T47D (cell line): ENCODE data around the gene HIF3A.

Experiments
- DNase-seq, 2 experiments: peaks; one replicate each; pipeline versions ENCODE4 v3.0.0 to v3.0.0-alpha.2; 2011 to 2012; ENCODE audit warnings: low read depth in 1 of 2, low spot score in 1 of 2
- JUND ChIP-seq: IDR thresholded peaks from 2 replicates; pipeline ENCODE4 v1.6.1; 2012; ENCODE audit warnings: low read depth
- in situ Hi-C: cut with HindIII; loops from 2 replicates; pipeline ENCODE4 v1.10.0; 2016; ENCODE audit warnings: low sequenced_read_pairs, low pct_unique_long_range_greater_than_20kb

HIF3A gene

DNA sequence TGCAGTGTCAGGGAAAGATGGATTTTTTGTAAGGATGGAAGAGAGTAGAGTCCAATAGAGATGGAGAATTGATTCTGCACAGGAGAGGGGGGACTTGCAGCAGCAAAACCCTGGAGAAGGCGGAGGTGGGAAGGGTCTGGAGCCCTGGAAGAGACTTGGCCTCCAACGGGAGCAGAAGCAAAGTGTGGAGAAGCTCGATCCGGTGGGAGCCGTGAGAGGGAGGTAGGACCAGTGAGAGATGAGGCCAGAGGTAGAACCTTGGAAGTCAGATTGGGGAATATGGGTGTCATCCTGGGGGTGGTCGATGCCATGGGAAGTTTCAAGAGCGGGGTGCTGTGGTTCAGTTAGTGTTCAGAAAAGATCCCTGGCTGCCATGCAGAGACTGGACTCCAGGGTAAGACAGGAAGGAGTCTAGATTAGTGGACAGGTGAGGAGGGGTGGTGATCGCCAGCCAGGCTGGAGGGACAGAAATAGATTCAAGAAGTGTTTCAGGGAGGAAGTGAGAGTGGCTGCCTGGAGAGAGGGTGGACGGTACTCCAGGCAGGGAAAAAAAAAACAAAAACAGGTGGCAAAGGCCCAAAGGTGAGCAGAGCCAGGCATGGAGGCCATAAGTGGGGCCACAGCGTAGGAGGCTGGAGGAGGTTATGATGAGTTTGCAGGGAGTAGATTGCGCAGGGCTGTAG, 52.6 kb downstream of the HIF3A start:
- no peak for DNase-seq
- TF ChIP-seq JUND, result no peak
- in situ Hi-C loops, result no loop called here

DNA sequence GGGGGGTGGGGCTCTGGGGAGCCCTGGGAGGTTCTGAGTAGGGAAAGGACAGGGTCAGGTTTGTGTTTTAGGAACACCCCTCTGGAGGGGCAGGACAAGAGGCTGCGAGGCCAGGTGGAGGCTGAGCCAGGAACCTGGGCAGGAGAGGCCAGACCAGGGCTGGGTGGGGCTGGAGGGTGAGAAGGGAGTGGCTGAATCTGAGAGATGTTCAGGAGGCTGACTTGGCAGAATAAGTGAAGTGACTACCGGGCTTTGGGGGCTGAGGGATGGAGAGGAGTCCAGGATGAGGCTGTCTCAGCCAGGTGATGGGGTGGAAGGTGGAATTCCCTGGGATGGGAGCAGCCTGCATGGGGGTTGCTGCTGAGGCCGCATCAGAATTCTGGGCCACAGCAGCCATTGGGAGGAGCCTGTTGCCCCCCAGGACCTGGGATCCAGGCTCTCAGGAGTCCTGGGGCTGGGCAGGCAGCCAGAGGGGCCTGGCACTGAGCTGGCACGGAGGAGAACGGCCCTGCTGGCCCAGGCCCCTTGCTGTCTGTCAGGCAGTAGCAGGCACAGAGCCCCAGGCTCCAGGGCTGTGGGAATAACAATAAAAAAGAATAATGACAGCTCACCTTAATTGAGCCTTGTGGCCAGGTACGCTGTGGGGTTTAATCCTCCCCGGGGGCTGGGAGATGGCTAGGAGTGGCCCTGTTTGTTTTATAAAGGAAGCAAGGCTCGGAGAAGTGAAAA, 53.4 kb downstream of the HIF3A start:
- no peak for DNase-seq
- TF ChIP-seq JUND, result no peak
- in situ Hi-C loops, result no loop called here

DNA sequence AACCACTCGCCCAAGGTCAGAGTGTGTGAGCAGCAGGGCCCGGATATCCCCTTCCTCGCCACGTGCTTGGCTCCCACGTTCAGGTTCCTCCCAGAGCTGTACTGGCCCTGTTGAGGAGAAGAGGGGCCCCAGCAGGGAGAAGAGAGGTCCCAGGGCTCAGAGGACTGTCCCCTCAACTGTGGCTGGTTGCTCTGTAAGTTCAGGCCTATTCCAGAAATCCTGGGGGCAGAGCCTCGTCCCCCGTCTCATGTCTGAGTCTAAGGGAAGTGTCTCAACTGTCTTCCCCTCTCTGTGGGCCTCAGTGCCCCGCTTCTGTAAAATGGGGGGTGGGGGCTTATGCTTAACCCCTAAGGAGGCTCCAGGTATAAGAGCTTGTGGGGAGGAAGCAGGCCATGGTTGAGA, 53.9 kb downstream of the HIF3A start:
- no peak for DNase-seq
- no peak for TF ChIP-seq JUND
- in situ Hi-C loops, result no loop called here

DNA sequence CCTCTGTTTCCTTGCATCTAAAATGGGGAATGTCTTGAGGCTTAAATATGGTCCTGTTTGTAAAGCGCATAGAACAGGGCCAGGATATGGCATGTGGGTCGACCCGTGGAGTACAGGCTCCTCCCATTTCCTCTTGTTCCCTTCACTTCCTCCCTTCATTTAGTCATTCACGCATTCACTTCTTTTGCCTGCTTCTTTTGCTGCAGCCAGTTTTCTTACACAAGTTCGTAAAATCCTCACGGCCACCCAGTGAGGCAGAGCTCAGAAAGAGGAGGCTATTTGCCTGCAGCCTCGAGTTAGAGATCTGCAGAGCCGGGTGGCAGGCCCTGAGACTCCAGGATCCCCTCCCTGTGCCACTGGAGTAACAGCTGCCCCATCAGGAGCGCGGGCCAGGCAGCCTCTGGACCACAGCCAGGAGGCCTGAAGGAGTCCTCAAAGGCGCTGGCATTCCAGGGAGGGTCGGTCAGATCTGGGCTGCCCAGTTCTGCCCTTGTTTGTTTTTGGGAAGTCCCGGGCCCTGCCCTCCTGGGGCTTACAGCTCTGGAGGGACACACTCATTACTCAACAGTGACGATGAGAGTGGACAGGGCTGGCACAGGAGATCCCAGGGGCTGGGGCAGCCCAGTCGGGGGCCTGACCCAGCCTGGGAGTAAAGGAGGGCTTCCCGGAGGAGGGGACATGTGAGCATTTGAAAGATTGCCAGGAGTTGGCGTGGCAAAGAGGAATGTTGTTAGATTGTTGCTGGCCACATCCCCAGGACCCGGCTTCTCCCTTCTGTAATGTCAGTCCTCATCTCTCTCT, 54.6 kb downstream of the HIF3A start:
- TF ChIP-seq JUND, result no peak
- in situ Hi-C loops, result no loop called here
- peak in 1 of 2 experiments; percentile 18 for DNase-seq

DNA sequence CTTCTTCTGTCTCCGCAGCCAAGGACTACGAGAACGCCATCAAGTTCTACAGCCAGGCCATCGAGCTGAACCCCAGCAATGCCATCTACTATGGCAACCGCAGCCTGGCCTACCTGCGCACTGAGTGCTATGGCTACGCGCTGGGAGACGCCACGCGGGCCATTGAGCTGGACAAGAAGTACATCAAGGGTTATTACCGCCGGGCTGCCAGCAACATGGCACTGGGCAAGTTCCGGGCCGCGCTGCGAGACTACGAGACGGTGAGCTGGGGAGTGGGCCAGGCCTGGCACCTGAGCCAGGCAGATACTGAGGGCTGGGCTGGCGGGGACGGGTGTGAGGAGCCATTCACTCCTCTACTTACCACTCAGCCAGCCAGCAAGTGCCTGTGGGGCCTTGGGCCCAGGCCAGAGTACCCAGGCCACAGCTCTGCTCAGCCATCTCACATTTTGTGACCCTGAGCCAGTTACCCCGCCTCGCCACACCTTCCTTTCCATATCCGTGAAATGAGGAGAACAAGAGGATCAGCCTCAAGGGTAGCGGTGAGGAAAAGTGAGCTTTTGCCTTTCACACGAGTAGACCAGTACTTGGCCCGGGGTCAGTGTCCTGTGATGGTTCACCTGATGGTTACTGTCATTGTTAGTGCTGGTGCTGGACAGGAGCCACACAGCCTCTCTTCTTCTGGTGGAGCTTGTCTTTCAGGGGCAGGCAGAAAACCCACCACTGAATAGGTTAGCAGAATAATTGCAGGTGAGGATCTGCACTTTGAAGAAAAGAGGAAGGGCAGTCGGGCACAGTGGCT, 57.1 kb downstream of the HIF3A start:
- TF ChIP-seq JUND, result no peak
- in situ Hi-C loops, result no loop called here
- DNase-seq, result no peak

DNA sequence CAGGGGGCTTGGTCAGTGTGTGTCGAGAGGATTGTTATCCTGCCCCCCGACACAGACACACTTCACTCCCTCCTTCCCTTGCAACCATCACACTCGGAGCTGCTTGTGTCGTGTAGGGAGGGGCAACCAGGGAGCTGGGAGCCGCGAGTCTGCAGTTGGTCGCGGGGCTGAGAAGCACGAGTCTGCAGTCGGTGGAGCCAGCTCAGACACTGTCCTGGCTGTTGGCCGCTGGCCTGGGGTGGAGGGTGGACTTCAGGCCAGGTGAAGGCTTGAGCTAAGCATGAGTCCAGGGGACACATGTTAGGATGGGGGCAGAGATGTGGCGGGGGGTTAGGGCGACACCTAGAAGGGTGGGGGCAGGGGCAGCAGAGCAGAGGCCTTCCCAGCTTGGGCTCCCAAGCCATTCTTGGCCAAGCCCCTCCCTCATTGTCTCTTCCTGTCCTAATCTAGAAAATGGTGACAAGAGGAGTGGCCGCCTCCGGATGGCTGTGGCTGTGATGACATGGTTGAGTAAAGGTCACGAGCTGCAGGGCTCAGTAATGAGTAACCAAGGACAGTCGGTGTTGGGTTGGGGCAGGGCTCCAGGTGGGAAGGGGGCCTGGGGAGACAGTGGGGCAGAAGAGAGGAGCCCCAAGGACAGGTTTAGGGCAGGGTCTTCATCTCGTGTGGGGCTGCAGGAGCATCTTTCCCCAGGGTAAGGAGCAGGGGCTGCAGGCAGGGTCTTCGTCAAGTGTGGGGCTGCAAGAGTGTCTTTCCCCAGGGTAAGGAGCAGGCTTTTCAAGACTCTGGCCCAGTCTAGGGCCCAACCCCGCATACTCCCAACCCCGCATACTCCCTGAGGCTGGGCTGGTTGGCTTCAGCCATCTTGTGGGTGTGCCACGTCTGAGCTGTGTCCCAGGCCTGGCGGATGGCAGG, 58.6 kb downstream of the HIF3A start:
- in situ Hi-C loops, result no loop called here
- DNase-seq, result no peak
- no peak for TF ChIP-seq JUND

DNA sequence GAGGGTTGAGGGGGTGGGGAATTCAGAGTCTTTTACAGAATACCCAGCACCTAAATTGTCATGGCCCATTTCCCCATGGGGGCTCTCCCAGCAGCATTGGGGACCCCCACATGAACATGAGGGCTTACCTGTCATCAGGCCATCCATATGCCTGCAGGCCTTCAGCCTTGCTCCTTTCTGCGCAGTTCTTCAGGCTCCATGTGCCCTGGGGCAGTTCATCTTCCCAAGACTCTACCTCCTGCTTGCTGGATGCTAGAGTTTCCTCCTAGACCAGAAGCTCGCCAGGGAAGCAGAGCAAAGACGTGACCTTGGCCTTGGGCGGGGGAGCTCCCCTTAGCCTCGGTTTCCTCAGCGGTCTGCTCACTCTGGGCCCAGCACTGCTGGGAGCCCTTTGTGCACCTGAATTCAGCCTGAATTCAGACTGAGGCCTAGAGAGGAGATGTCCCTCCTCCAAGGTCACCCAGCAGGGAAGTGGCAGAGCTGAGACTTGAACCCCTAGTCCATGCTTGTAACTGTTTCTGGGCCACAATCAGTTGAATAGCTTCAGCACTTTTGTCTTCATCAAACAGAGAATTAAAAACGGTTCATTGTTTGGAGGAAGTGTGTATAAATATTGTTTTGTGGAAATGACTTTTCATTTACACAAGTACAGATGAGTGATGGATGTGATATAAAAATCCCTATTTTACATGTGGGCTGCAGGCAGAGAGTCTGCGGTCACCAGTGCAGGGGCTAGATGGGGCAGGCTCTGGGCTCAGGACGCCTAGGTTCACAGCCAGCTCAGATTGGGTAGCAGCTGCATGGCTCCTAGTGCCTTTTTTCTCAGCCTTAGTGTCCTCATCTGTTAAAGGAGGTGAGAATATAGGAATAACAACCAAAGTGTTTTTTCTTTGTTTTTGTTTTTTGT, 59.6 kb downstream of the HIF3A start:
- TF ChIP-seq JUND, result no peak
- no peak for DNase-seq
- in situ Hi-C loops, result no loop called here

DNA sequence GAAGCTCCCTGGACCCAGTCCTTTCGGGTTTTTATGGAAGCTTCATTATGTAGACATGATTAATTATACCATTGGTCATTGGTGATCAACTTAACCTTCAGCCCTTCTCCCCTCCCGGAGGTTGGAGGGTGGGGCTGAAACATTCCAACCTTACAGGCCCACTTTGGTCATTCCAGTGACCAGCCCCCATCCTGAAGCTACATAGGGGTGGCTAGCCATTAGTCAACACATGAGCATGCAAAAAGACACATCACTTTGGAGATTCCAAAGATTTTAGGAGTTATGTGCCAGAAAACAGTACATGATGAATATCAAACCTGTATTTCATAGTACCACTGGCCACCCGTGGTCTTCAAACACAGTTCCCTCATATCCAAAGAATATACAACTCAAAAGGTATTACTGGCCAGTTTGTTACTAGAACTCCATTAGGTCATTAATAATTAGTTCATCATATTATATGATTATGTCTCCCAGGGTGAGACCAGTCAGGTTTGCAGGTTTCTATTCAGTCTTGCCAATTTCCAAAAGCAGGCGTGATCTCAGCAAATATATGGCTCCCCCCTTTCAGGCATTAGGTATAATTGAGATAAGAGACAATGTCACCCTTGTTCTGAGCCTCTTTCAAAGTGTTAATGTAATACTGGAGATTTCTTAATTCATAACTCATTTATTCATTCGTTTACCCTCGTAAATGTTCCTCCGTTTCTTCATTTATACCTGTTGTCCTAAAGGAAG, 61.2 kb downstream of the HIF3A start:
- TF ChIP-seq JUND, result no peak
- in situ Hi-C loops, result no loop called here
- DNase-seq, result no peak

DNA sequence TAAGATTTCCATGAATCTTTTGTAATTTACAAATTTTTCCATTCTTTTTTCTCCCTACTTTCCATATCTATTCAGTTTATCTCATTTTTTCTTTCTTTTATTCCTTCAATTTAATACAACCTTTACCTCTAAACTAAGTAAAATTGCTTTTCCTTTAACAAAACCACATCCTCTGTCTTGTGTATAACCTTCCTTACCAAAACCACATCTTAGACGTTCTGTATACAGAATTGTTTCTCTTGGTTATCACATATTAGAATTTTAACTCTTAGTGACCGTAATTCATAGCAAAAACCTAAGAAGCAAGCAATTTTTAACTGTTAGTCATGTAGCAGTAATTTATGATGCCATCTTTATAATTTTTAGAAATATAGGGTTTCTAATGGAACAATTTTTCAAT, 65.1 kb downstream of the HIF3A start:
- TF ChIP-seq JUND, result no peak
- in situ Hi-C loops, result no loop called here
- DNase-seq, result no peak

DNA sequence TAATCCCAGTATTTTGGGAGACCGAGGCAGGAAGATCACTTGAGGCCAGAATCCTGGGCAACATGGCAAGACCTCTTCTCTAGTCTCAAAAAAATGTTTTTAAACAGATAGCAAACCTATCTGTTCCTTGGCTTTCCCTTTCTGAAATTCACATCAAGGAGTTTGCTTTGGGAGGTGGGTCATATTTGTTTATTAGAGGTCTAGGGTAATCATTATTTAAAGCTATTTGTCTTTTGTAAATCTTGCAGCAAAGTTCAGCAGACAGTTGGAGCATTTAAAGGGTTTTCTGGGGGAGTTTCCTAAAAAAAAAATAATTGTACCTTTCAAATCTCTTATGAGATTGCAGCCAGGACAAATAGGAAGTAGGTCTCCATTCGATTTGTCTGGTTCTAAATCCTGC, 67.5 kb downstream of the HIF3A start:
- no peak for TF ChIP-seq JUND
- no peak for DNase-seq
- in situ Hi-C loops, result no loop called here
